HG02571 (cell line): Measurements from ENCODE around the gene OLAH.
"Not testable (repeated sequence)": the region's sequence is repeated elsewhere in the genome, so short reads cannot be mapped to it uniquely, and the experiment has no call there.

Experiments
- ATAC-seq: cut with Tn5 transposase; IDR thresholded peaks from one replicate; pipeline ENCODE4 v1.9.1; 2021; ENCODE audit warnings: mild to moderate bottlenecking, moderate library complexity; ENCODE audit not compliant: unreplicated experiment

The OLAH gene

DNA sequence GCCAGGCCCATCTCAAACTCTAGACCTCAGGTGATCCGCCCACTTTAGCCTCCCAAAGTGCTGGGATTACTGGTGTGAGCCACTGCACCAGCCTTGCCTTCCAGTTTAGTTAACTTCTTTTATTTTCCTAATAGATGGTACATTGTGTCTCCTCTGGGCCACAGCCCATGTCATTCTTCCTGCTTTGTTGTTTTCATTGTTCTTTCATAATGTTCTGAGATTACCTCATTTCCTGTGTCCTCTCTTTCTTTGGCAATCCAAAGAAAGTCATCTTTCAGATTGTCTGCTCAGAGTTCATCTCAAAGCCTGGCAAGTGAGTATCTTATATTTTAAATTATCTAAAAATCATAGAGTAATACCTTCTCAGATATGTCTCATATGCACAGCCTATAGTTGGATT lies at the start of gene OLAH:
OLAH (plus strand) TSS at position 270 of the 400 bp plus-strand sequence. CDS start 3,346 bp downstream, outside the sequence.
- no peak for ATAC-seq

DNA sequence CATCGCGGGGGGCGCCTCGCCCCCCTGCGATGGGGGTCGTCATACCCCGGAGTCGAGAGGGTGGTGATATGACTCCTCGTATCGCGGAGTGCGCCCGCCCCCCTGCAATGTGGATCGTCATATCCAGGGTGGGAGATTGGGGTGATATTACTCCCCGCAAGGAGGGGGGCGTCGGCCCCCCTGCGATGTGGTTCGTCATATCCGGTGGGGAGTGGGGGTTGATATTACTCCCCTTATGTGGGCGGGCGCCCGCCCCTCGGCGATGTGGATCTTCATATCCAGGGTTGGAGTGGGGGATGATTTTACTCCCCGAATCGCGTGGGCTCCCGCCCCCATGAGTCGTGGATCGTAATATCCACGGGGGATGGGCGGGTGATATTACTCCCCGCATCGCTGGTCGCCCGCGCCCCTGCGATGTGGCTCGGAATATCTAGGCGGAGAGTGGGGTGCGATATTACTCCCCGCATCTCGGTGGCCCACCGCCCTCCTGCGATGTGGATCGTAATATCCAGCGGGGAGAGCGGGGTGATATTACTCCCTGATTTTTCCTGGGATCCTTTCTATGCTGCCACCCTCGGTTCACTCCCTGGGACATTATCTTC lies 47.7 kb upstream of the OLAH start:
- ATAC-seq: no peak

DNA sequence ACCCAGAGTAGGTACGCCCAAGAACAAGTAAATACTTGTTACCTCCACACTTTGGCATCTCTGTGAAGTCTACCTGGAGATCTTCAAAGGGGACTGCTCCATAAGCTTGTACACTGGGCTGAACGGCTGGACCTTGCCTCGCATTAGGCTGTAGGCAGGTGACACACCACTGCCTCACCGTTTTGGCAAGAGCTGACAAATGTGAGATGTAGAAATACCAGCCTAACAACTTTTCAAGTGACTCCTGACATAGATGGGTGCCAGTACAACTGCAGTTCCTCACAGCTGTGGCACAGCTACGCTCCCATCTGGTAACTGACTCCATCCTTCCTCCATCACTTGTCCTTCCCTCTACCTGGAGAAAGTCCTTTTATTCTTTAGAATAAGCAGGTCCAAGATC lies 30.2 kb upstream of the OLAH start:
- ATAC-seq: not testable (repeated sequence)

DNA sequence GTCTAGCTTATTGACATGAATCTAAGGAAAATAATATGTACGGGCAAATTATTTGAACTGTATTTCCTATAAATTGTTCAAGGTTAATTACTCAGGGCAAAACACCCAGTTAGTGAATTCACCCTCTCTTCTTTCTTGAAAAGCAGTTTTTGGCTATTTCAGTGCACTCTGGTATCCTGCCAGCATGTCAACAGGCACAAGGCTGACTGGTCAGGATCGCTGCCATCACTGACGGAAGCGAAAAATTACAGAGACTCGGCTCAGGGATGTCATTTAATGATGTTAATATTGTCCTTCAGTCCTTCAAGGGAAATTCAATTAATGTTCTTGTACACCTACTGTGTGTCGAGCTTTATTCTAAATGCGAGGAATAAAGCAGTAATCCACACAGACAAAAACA lies 28.3 kb upstream of the OLAH start:
- ATAC-seq: no peak

DNA sequence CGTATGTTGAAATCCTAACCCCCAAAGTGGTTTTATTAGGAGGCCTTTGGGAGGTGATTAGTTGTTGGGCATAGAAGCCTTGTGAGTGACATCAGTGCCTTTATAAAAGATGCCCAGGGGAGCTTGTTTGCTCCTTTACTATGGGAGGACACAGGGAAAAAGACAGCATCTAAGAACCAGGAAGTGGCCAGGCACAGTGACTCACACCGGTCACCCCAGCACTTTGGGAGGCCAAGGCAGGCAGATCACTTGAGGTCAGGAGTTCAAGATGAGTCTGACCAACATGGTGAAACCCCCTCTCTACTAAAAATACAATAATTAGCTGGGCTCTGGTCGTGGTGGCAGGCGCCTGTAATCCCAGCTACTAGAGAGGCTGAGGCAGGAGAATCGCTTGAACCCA lies 22.8 kb upstream of the OLAH start:
- not testable (repeated sequence) for ATAC-seq

DNA sequence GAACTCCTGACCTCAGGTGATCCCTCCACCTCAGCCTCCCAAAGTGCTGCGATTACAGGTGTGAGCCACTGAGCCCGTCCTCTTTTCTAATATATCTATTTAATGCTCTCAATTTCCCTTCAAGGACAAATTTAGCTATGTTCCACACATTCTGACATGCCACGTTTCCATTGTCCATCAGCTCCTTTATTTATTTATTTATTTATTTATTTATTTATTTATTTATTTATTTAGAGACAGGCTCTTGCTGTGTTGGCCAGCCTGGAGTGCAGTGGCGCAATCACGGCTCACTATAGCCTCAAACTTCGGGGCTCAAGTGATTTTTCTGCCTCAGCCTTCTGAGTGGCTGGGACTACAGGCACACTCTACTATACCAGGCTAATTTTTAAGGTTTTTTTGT lies 20.7 kb upstream of the OLAH start:
- not testable (repeated sequence) for ATAC-seq

DNA sequence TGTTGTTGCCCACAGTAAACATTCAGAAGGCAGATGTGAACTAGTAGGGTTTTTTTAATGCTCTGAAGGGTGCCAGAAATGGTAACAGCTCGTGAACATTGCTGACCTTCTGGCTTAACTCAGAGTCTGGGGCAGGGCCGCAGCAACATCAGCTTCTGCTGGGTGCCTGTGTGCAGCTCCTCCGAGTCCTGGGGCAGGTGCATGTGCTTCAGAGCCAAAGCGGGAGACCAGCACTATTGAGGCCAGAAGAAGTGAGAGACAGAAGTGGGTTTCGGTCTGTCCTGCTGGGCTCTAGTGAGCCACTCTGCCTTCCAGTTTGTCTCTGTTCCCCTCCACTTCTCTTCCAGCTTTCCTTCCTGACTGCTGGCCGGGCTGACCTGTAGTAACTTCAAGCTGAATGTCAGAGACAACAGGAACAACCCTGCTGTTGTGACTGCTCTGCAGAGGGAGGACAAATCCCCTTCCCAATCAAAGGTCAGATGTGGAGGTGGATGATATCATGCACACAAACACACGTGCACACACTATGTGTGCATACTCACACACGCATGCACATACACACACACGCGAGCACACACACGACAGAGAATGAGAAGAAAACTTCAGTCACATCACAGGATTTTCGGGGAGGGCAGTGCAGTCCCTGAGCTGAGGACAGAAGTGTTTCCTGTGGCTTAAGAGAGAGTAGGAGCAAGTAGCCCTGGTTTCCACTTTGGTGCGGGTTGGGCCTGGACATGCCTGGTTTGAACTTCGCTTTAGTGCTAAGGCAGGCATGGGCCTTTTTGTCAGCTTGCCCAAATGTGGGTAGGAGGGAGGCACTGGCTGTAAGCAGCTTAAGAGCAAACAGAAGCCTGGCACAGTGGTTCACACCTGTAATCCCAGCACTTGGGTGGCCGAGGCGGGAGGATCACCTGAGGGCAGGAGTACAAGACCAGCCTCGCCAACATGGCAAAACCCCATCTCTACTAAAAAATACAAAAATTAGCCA lies 19.4 kb upstream of the OLAH start:
- ATAC-seq: not testable (repeated sequence)

DNA sequence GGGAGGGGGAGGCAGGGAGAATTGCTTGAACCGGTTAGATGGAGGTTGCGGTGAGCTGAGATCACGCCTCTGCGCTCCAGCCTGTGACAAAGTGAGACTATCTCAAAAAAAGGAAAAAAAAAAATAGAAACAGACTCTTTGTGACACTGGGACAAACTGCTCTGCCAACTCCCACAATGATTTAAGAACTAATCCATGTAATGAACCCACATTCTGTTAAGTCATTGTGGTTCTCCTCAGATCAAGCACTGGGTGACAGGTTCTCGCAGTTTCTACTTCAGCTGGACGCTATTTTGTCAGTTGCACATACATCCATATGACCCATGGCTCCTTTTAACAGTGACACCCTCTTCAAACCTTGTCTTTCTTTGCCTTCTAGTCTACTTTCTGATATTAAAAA lies 18.7 kb upstream of the OLAH start:
- not testable (repeated sequence) for ATAC-seq

DNA sequence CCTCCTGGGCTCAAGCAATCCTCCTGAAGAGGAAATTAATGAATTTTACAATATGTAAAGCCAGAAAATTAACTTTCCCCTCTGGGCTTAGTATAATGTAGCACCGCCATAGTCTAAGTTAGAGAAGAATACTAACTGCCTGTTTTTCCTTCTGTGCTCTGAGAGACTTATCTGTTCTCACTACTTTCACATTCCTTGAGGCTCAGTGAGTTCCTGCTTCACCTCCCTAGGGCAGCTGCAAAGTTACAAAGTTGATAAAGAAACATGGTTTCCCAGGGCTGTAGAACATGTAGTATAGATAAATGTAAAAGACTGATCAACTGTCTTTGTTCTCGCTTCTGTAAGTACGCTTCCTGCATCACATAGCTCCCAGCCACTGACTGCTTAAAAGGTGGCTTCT lies 16.0 kb upstream of the OLAH start:
- no peak for ATAC-seq

DNA sequence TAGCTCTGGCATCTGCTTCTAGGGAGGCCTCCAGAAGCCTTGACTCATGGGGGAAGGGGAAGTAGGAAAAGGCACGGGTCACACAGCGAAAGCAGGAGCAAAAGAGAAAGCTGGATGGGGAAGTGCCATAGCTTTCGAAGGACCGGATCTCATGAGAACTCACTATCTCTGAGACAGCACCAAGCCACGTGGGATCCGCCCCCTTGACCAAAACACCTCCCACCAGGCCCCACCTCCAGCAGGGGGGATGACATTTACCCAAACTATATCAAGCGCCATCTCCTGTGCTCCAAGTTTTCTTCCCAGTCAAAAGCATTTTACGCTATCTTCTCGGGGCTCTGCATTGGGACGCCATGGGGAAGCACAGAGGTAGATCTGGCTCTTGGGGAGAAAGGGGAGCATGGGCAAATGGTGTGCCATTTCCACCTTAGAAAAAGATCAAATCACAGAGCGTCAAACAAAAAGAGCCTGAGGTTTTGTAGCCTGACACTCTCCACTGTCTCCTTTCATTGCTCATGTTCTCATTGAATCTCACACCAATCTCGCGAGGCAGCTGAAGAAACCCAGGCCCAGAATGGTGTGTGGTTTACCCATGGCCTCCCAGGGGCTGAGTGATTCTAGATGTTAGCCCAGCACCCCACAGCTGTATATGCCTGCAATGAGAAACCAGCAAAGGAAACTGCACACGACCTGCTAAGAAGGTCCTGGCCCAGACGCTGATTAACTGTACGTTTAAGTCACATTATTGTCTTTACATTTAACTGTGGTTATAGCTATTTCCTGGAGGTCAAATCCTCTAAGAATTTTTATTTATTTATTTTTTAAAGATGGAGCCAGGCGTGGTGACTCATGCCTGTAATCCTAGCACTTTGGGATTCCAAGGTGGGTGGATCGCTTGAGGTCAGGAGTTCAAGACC lies 8.1 kb upstream of the OLAH start:
- ATAC-seq: no peak

DNA sequence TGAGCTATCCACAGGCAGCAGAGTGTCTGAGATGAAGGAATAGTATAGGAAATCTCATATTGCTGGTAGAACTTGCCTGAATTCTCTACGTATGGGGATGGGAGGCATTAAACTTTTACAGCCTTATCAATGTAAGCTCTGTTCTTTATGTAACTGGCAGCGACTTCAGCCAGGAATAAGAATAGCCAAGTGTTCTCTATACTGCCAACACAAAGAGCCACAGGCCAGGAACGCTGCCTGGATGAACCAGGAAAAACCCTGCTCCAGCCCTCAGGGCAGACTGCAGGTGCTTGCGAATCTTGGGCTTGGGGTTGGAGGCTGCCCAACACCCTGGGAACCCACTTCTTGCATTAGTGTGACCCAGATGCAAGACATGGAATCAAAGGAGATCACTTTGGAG lies 6.1 kb upstream of the OLAH start:
- ATAC-seq: no peak

DNA sequence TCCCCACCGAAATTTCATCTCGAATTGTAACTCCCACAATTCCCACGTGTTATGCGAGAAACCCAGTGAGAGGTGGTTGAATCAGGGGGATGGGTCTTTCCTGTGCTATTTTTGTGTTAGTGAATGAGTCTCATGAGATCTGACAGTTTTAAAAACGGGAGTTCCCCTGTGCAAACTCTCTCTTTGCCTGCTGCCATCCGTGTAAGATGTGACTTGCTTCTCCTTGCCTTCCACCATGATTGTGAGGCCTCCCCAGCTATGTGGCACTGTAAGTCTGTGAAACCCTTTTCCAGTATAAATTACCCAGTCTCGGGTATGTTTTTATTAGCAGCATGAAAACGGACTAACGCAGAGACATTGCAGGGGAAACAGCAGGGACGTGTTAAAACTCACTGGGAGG lies 5.3 kb upstream of the OLAH start:
- no peak for ATAC-seq

DNA sequence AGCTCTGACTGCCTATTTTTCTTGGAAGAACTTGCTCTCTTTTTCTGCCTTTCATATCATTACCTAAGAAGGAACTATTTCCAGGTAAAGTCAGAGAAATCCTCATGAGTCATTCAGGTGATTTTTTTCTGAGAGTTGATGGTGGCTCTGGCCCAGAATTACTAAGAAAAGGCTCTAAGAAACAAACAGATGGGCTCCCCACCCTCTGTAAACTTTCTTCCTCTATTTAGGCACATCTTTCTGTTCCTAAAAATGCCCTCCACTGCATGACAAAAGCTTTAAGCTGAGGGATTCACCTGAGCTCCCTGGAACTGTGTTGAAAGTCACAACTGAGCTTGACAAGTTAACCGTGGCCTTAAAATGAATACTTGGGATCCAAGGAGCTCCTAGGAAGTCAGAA lies 1.6 kb downstream of the OLAH start:
- ATAC-seq: no peak

DNA sequence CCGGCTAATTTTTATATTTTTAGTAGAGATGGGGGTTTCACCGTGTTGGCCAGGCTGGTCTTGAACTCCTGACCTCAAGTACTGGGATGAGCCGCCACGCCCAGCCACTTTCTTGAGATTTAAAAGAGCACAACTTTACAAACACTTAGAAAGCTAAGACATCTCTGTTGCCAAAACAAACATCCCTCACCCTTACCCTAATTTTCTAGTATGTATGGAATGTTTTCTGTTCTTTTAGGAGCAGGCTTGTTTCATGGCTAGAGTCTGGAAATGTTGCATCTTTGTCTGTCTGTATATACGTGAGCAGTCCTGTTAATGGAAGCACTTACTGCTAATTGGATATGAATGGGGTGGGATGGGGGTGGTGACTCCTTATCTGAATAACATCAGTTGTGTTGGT lies 2.9 kb downstream of the OLAH start:
- no peak for ATAC-seq

DNA sequence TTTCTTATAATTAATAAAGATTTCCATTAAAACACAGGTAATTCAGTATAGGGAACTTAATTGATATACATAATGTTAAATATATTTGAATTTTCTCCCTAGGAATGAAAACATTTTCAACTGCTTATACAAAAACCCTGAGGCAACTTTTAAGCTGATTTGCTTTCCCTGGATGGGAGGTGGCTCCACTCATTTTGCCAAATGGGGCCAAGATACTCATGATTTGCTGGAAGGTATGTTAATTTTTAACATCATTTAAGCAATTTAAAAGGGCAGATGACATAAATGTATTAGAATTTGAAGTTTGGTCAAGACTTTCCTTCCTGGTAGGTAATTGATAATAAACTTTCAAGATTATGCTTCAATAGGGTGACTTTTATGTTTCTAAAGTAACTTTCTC lies 5.8 kb downstream of the OLAH start:
- no peak for ATAC-seq

DNA sequence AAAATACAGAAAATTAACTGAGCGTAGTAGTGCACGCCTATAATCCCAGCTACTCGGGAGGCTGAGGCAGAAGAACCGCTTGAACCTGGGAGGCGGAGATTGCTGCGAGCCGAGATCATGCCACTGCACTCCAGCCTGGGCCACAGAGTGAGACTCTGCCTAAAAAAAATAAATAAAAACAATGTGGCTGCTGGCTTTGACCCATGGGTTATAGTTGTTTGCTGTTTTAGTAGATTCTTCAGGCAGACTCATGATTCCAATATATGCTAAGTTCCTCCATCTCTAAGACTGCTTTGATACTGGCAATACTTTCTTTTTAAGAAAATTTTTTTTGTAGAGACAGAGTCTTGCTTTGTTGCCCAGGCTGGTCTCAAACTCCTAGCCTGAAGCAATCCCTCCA lies 8.4 kb downstream of the OLAH start:
- no peak for ATAC-seq

DNA sequence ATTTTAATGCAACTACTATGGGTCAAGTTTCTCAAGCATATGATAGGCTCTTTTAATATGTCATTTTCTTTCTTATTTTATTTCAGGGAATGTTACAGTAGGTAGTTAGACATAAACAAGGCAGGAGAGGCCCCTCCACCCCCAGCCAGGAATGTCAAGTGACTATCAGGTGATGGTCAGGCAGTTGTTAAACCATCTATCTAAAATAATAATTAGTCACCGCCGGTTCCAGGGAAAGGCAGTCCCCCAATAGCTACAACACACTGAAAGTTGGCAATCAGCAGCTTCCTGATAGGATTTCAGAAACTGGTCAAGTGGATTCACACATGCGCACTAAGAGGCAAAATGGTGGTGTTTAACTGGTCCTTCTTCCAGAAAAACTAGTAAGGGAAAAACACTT lies 9.3 kb downstream of the OLAH start:
- no peak for ATAC-seq

DNA sequence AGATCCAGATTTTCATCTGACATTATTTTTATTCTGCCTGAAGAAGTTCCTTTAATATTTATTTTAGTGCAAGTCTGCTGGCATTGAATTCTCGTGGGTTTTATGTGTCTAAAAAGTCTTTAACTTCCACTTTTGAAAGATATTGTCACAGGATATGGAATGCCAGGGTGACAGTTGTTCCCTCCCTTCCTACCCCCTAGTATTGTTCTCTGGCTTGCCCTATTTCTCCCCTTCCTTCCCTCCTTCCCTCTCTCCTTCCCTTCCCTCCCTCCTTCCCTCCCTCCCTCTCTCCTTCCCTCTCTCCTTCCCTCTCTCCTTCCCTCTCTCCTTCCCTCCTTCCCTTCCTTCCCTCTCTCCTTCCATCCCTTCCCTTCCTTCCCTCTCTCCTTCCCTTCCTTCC lies 14.9 kb downstream of the OLAH start:
- no peak for ATAC-seq

DNA sequence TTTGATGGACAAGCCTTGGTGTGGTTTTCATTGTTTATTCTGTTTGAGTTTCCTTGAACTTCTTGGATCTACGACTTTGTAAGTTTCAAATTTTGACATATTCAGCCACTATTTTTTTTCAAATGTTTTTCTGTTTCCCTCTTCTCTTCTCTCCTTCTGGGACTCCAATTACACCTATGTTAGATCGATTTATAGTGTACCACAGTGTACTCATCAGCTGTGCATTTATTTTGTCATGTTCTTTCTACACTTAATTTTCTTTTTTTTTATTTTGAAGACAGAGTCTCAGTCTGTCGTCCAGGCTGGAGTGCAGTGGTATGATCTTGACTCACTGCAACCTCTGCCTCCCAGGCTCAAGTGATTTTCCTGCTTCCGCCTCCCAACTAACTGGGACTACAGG lies 16.2 kb downstream of the OLAH start:
- ATAC-seq: no peak

DNA sequence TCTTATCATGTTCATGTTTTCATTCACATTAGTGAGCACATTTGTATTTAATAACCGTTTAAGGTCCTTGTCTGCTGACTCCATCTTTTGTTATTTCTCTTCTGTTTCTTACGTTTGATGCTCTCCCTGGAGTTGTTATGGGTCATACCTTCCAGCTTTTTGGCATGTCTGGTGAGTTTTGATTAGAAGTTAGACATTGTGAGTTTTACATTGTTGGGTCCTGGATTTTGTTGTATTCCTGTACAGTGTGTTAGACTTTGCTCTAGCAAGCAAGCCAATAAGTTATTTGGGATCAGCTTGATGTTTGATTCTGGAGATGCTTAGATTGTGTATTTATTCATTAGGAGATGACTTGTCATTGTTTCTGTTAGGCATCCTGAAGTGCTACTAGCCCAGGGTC lies 16.9 kb downstream of the OLAH start:
- no peak for ATAC-seq

DNA sequence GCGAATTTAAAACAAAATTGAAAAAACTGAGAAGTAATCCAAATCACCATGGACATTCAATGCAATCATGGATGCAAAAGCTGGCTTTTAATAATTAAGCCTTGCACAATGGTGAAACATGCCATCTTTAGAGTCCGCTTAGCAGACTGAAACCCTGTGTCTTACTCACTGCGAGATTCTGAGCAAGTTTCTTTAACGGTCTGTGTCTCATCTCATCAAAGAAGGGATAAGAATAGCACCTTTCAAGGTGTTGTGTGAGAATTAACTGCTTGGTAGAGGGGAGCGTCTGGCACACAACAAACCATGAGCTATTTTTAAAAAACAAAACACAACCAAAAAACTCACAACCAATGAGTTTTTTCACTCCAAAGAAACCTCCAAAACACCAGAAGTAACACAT lies 23.4 kb downstream of the OLAH start:
- no peak for ATAC-seq
